ENCODE measurements around the gene DSC3.
"Not testable (repeated sequence)": the region's sequence is repeated elsewhere in the genome, so short reads cannot be mapped to it uniquely, and the experiment has no call there.

The DSC3 gene

GRCh38 chr18:31041271-31042083 is 1.1 kb downstream of the DSC3 start:
- no peak for DNase-seq (ENCODE audit: low read depth in 2 of 2)

- no peak for DNase-seq (ENCODE audit: low read depth in 2 of 2)
Observed at GRCh38 chr18:31040686-31041270, 1.8 kb downstream of the DSC3 start.

- no peak for DNase-seq (ENCODE audit: low read depth in 2 of 2)
Observed at GRCh38 chr18:31039426-31039825, 3.1 kb downstream of the DSC3 start.

DNA sequence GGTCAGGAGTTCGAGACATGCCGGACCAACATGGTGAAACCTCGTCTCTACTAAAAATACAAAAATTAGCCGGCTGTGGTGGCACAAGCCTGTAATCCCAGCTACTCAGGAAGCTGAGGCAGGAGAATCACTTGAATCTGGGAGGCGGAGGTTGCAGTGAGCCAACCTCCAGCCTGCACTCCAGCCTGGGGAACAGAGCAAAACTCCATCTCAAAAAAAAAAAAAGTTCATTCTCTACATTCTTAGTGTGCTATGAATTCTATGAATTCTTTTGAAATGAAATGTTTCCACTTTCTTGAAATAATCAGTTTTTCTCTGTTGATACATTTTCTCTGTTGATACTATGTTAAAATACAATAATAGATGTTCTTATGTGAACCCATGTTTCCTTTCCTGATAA is 4.9 kb downstream of the DSC3 start:
- DNase-seq (ENCODE audit: low read depth in 2 of 2): not testable (repeated sequence)

DNA sequence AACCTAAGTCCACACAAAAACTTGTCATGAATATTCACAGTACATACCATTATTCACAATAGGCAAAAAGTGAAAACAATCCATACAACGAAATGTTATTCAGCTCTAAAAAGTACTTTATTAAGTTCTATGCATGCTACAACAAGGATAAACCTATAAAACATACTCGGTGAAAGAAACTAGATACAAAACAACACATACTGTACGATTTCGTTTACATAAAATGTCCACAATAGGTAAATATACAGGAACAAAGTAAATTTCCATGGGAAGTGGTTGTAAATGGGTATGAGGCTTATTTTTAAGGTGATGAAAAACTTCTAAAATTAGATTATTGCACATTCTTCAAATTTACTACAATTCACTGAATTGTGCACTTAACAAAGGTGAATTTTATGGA is 8.0 kb downstream of the DSC3 start:
- DNase-seq (ENCODE audit: low read depth in 2 of 2): no peak

- no peak for DNase-seq (ENCODE audit: low read depth in 2 of 2)
Observed at GRCh38 chr18:31030574-31031278, 11.8 kb downstream of the DSC3 start.

GRCh38 chr18:31015715-31016434 is 26.7 kb downstream of the DSC3 start:
- DNase-seq (ENCODE audit: low read depth in 2 of 2): no peak

- DNase-seq (ENCODE audit: low read depth in 2 of 2): not testable (repeated sequence)
Observed at GRCh38 chr18:31011455-31011854, 31.1 kb downstream of the DSC3 start.

DNA sequence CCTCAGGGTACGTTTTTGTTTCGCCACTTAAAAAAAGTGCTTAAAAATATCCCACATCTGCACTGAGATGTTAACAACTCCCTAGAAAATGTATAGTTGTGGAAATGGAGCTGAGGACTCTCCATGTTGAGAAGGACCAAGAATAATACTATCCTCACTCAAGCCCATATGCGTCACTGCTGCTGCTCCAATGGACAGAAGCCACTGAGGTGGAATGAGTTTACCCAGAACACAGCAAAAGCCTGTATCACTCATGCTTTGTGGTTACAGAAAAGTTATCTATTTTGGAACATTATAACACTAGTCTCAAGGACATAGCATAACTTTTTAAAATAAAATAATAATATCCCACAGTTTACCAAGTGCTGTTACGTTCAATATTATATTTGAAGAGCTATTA is 31.9 kb downstream of the DSC3 start:
- DNase-seq (ENCODE audit: low read depth in 2 of 2): no peak

DNA sequence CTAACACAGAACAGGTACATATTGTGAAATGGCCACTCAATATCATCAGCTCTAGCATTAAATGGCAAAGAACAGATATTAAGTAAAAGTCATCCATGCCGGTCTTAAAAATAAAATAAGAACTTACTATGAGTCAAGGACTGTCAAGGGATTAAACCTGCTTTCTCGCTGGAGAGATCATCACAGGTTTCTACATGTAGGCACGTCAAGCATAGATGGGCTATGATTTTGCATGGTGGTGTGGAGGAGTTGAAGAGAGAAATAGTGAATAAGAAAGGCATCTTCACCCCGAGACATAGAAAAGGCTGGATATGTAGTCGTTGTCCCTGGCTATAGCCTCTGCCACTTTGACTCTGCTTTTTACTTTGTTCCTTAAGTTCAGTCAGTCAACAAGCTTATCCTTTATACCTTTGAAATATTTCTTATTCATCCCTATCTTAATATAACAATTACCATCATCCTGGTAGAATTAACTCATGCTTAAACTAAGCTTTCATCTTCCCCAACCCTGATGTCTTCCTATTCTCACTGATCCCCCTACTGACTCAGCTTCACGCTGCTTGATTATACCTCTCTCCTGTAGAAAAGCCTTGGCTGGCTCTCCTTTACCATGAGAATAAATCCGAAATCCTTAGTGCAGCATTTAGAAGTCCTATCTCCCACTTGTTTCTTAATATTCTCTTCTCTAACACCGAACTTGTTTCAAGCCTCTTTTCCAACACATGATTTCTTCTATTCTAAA is 42.5 kb downstream of the DSC3 start:
- no peak for DNase-seq (ENCODE audit: low read depth in 2 of 2)

GRCh38 chr18:30999186-30999585 is 43.4 kb downstream of the DSC3 start:
- DNase-seq (ENCODE audit: low read depth in 2 of 2): no peak

DNA sequence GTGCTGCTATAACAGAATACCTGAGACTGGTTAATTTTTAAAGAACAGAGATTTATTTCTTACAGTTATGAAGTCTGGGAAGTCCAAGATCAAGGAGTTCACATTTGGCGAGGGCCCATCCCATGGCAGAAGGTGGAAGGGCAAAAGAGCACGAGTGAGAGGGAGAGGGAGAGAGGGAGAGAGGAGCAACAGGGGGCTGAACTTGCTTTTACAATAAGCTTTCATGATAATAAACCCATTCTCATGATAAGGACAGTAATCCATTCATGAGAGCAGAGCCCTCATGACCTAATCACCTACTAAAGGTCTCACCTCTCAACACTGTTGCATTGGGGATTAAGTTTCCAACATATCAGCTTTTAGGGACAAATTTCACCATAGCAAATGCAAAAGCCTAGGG is 45.3 kb downstream of the DSC3 start:
- DNase-seq (ENCODE audit: low read depth in 2 of 2): no peak

DNA sequence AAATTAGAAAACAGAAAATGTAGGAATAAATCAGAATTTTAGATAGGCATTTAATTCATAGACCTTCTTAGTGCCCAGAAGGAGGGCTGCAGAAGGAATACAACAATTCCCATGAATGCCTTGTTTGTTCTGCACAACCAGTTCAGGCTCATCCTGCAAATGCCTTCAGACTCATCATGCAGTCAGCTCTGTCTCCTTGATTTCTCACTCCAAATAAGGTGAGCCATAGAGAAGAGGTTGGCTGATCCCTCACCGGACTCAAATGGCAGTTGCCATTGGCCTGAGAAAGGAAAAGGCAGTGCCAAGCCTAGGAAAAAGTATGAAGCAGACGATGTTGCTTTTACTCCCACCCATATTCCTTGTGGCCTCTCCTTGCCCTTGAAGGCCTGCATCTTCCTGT is 50.3 kb downstream of the DSC3 start:
- no peak for DNase-seq (ENCODE audit: low read depth in 2 of 2)

GRCh38 chr18:30991397-30991796 is 51.1 kb downstream of the DSC3 start:
- no peak for DNase-seq (ENCODE audit: low read depth in 2 of 2)

DNA sequence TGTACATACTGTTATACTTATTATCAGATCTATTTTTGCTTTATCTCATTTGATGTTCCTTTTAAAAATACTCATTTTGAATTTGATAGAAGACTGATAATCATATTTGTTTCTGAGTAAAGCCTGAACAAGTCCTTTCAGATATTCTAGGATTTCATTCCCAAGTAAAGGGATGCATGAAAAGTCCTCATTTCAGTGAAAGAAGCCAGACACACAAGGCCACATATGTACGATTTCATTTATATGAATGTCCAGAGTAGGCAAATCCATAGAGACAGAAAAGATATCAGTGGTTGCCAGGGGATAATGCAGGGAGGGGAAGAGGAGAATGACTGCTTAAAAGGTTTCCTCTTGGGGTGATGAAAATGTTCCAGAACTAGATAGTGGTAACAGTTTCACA is 53.4 kb downstream of the DSC3 start:
- no peak for DNase-seq (ENCODE audit: low read depth in 2 of 2)

DNA sequence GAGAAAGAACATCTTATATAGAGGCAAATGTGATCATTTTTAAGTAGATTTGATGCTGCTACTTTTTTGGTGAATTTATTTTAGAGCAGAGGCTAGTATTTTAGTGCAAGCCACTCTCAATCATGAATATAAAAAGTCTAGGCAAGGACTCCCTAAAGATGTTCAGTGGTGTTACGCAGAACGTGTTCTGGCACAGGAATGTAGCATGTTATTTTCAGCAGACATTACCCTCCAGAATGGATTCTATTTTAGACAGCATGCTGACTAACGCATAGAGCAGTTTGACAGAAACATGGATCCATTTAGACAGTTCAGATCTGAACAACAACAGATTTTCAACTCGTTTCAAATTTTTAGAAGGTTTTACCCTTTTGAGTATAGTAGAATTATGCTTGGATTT is 54.1 kb downstream of the DSC3 start:
- DNase-seq (ENCODE audit: low read depth in 2 of 2): no peak

DNA sequence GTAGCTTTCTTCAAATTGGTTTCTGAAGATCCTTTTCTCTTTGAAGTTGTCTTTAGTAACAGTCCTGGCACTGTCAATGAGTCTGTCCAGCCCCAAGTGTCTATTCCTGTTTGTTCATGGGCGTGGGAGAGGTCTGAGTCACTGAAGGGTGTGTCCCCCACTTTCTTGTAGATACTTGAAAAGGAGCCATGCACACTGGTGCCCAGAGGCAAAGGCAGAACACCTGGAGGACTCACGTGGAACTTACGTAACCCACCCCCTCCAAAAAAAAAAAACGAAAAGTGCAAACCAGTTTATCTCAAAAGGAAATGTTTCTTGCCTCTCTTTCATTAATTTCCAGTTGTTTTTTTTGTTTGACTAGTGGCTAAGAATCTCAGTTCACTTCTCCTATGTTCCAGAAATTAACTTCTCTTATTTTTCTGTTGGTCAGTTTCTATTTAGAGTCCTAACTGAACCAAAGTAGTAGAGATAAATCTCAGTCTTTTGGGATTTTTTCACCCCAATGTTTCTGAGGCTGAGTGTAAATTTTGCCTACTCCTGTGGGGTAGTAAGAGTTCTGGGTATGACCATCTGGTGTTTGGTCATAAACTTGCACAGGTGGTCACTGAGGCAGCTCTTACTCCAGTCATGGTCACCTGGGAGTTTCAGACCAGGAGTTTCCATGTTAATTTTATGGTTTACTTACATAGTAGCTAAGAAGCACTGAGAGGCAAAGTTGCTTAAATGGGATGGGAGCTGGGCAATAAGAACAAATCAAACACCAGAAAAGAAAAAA is 54.9 kb downstream of the DSC3 start:
- DNase-seq (ENCODE audit: low read depth in 2 of 2): no peak

GRCh38 chr18:30985753-30986152 is 56.8 kb downstream of the DSC3 start:
- no peak for DNase-seq (ENCODE audit: low read depth in 2 of 2)

GRCh38 chr18:30982285-30982992 is 60.1 kb downstream of the DSC3 start:
- DNase-seq (ENCODE audit: low read depth in 2 of 2): no peak

GRCh38 chr18:30978091-30978490 is 64.5 kb downstream of the DSC3 start:
- DNase-seq (ENCODE audit: low read depth in 2 of 2): not testable (repeated sequence)

All from activated CD8-positive, alpha-beta memory T cell treated with anti-CD3 and anti-CD28 coated beads for 4 hours (primary cell).